OCI-LY7 (cell line): ENCODE measurements around the gene ROR2. TPM values are rescaled to one million over a fixed set of nuclear protein-coding genes. Genes with fewer than 3 reads are reported as not detected.
"Not testable (repeated sequence)": the region's sequence is repeated elsewhere in the genome, so short reads cannot be mapped to it uniquely, and the experiment has no call there.

Experiments
- BruUV-seq: library from RNA; stranded (reverse); fragments of 400-500 nt; replicated peaks from 2 replicates; lab custom pipeline; 2021; lab: Mats Ljungman, UMichigan
- CTCF ChIA-PET: fragments of 300-600 bp; sonication (Branson Sonifier 250); formaldehyde crosslinking; loops from one replicate; lab custom pipeline; 2022; ENCODE audit warnings: antibody characterized with exemption; ENCODE audit not compliant: unreplicated experiment; lab: Charles Lee
- POLR2A ChIA-PET: fragments of 300-600 bp; sonication (Branson Sonifier 250); formaldehyde crosslinking; loops from one replicate; lab custom pipeline; 2022; ENCODE audit warnings: antibody characterized with exemption; lab: Charles Lee
- DNase-seq: peaks from one replicate; pipeline ENCODE4 v3.0.0-alpha.2; 2015; ENCODE audit warnings: low spot score
- H2AFZ ChIP-seq: fragments of 200-600 bp; sonication (generic), shearing (Covaris generic); 2 replicates; pipeline ENCODE4 v1.6.1; 2014; ENCODE audit warnings: mild to moderate bottlenecking, antibody characterized with exemption, low read length, moderate library complexity
- H3K27ac ChIP-seq: fragments of 200-600 bp; sonication (generic); 2 replicates; pipeline ENCODE4 v1.5.1; 2014; ENCODE audit warnings: mixed run types, low read depth, mild to moderate bottlenecking, moderate library complexity, low read length, inconsistent platforms; ENCODE audit not compliant: poor library complexity, severe bottlenecking
- H3K36me3 ChIP-seq: fragments of 200-600 bp; sonication (generic); 2 replicates; pipeline ENCODE4 v1.6.1; 2014; ENCODE audit warnings: mild to moderate bottlenecking, antibody characterized with exemption, low read length, moderate library complexity, mixed read lengths; ENCODE audit not compliant: insufficient read depth
- H3K4me1 ChIP-seq: fragments of 200-600 bp; sonication (generic); 2 replicates; pipeline ENCODE4 v1.5.1; 2014; ENCODE audit warnings: mild to moderate bottlenecking, low read length; ENCODE audit not compliant: insufficient read depth, poor library complexity, severe bottlenecking
- H3K4me2 ChIP-seq: fragments of 200-600 bp; sonication (generic); 2 replicates; pipeline ENCODE4 v1.6.1; 2014; ENCODE audit warnings: mild to moderate bottlenecking, low read length
- H3K4me3 ChIP-seq: fragments of 200-600 bp; sonication (generic); 2 replicates; pipeline ENCODE4 v1.5.1; 2014; ENCODE audit warnings: mild to moderate bottlenecking, low read depth, low read length; ENCODE audit not compliant: poor library complexity, severe bottlenecking
- H3K79me2 ChIP-seq: fragments of 200-600 bp; sonication (generic); 2 replicates; pipeline ENCODE4 v1.6.1; 2016; ENCODE audit warnings: low read depth, mild to moderate bottlenecking, low read length, moderate library complexity, mixed read lengths; ENCODE audit not compliant: insufficient read depth
- H3K9me2 ChIP-seq: fragments of 200-600 bp; sonication (generic); 2 replicates; pipeline ENCODE4 v1.6.1; 2016; ENCODE audit warnings: mild to moderate bottlenecking, low read length, mixed read lengths; ENCODE audit not compliant: insufficient read depth
- H3K9me3 ChIP-seq: fragments of 200-600 bp; sonication (generic); 2 replicates; pipeline ENCODE4 v1.6.1; 2014; ENCODE audit warnings: mild to moderate bottlenecking, mixed run types, low read length, mixed read lengths
- H4K20me1 ChIP-seq: fragments of 200-600 bp; sonication (generic); 2 replicates; pipeline ENCODE4 v1.6.1; 2014; ENCODE audit warnings: mild to moderate bottlenecking, antibody characterized with exemption, low read length, moderate library complexity, mixed read lengths; ENCODE audit not compliant: insufficient read depth
- EZH2phosphoT487 ChIP-seq: fragments of 200-600 bp; sonication (generic); IDR thresholded peaks from 2 replicates; pipeline ENCODE4 v1.6.1; 2018; ENCODE audit warnings: low read depth, borderline replicate concordance, mild to moderate bottlenecking, mixed run types, antibody characterized with exemption, low read length, moderate library complexity, mixed read lengths
- intact Hi-C: fragments of 100-400 bp; cut with micrococcal nuclease; formaldehyde crosslinking; loops from one replicate; pipeline ENCODE4 v1.10.0; 2022; ENCODE audit not compliant: unreplicated experiment
- total RNA-seq, 2 experiments: library from RNA; depleted of rRNA in 1 of 2; stranded (reverse); fragments of >200 nt in 1 of 2; shearing (Covaris generic) in 1 of 2; gene quantifications; 2 replicates each; pipeline ENCODE4 v1.2.3, GENCODE V29; 2014 to 2022
- TF ChIP-seq, protein P1 (sequence below): fragments of 200-600 bp; sonication (generic); conservative IDR thresholded peaks from 2 replicates; pipeline ENCODE4 v1.5.1; 2014; ENCODE audit warnings: mild to moderate bottlenecking, antibody characterized with exemption, low read length, moderate library complexity, mixed read lengths

Gene ROR2
- total RNA-seq, 2 experiments from 2014 or later = 0.10 to 0.19 TPM

DNA sequence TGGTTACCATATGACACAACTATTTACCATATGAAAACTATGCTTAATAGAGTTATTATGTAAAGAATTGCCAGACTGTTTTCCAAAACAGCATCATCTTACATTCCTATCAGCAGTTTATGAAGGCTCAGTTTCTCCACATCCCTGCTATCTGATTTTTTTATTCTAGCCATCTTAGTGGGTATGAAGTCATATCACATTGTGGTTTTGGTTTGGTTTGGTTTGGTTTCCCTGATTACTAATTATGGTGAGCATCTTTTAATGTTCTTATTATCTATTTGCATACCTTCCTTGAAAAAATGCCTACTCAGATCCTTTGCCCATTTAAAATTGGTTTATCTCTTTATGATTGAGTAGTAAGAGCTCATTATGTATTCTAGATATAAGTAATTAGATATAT lies 327.0 kb downstream of the ROR2 start:
- intact Hi-C loops = no loop called here
- no peaks in the 10 kb centered on the region for H3K79me2 ChIP-seq
- H3K4me1 ChIP-seq = no peaks in the 10 kb centered on the region
- ChIA-PET POLR2A (no interaction called here), CTCF (no interaction called here)
- TF ChIP-seq EZH2phosphoT487 = no peak
- TF ChIP-seq, protein P1, sequence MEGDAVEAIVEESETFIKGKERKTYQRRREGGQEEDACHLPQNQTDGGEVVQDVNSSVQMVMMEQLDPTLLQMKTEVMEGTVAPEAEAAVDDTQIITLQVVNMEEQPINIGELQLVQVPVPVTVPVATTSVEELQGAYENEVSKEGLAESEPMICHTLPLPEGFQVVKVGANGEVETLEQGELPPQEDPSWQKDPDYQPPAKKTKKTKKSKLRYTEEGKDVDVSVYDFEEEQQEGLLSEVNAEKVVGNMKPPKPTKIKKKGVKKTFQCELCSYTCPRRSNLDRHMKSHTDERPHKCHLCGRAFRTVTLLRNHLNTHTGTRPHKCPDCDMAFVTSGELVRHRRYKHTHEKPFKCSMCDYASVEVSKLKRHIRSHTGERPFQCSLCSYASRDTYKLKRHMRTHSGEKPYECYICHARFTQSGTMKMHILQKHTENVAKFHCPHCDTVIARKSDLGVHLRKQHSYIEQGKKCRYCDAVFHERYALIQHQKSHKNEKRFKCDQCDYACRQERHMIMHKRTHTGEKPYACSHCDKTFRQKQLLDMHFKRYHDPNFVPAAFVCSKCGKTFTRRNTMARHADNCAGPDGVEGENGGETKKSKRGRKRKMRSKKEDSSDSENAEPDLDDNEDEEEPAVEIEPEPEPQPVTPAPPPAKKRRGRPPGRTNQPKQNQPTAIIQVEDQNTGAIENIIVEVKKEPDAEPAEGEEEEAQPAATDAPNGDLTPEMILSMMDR = no peak
- no peak for DNase-seq
- no peaks in the 10 kb centered on the region for H4K20me1 ChIP-seq
- H3K9me3 ChIP-seq = no peaks in the 10 kb centered on the region
- no peaks in the 10 kb centered on the region for H3K36me3 ChIP-seq
- no peaks in the 10 kb centered on the region for H3K9me2 ChIP-seq
- H3K4me2 ChIP-seq = no peak overlapping the region
- no peak overlapping the region for H2AFZ ChIP-seq
- no peak overlapping the region for H3K27ac ChIP-seq
- no TSS peak for BruUV-seq
- H3K4me3 ChIP-seq = no peak overlapping the region

GRCh38 chr9:91622121-91622520 lies 327.9 kb downstream of the ROR2 start:
- H3K4me1 ChIP-seq, H3K79me2 ChIP-seq, DNase-seq, H3K9me3 ChIP-seq, H3K36me3 ChIP-seq, H3K27ac ChIP-seq, H3K4me3 ChIP-seq, H2AFZ ChIP-seq, intact Hi-C loops, BruUV-seq, CTCF ChIA-PET, H4K20me1 ChIP-seq, H3K4me2 ChIP-seq, H3K9me2 ChIP-seq, POLR2A ChIA-PET: not testable (repeated sequence)

- intact Hi-C loops, H3K4me1 ChIP-seq, H3K9me2 ChIP-seq, CTCF ChIA-PET, H4K20me1 ChIP-seq, H3K4me2 ChIP-seq, H3K4me3 ChIP-seq, H3K9me3 ChIP-seq, BruUV-seq, POLR2A ChIA-PET, H3K27ac ChIP-seq, H3K36me3 ChIP-seq, H2AFZ ChIP-seq, H3K79me2 ChIP-seq, DNase-seq: not testable (repeated sequence)
Observed at GRCh38 chr9:91614044-91614443, 336.0 kb downstream of the ROR2 start.

- Histone ChIP-seq H3K4me1 (no peaks in the 10 kb centered on the region), H3K79me2 (no peaks in the 10 kb centered on the region), H3K4me2 (no peak overlapping the region), H3K4me3 (no peak overlapping the region), H3K9me2 (no peaks in the 10 kb centered on the region), H3K36me3 (no peaks in the 10 kb centered on the region), H3K27ac (no peak overlapping the region), H2AFZ (no peak overlapping the region), H3K9me3 (no peaks in the 10 kb centered on the region), H4K20me1 (no peaks in the 10 kb centered on the region)
- ChIA-PET POLR2A (no interaction called here), CTCF (no interaction called here)
- TF ChIP-seq, protein P1 = no peak
- no peak for TF ChIP-seq EZH2phosphoT487
- no peak for DNase-seq
- intact Hi-C loops = no loop called here
- no TSS peak for BruUV-seq
Observed at GRCh38 chr9:91611582-91611981, 338.4 kb downstream of the ROR2 start.
